Measurements from ENCODE around the gene NRCAM. TPM values are rescaled to one million over a fixed set of nuclear protein-coding genes. Genes with fewer than 3 reads are reported as not detected.

NRCAM gene
- total and polyA plus RNA-seq, 7 donors: 1.3 to 3.9 (median 1.8) TPM; not detected in 2

DNA sequence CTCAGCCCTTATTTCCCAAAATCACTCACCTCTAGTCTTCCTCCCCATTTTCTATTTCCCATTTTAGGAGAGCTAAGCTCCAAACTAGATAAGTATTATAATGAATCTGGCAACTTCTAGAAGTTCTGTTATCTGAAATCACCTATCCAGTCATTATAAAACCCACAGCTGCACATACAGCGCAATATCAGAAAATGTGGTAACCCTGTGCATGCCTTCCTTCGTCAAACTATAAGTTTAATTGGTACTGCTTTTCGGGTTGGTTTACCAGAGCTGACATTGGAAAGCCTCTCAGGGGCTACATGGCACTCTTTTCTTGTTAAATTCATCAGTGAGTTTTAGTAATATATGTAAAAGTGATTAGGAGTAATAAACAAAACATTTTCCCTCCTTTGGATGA is 327.7 kb downstream of the NRCAM start:
- TF ChIP-seq EP300 (IDR thresholded peaks at IDR 0.05): no peak
- no peak for TF ChIP-seq POLR2AphosphoS5 (IDR thresholded peaks at IDR 0.05)
- TF ChIP-seq, protein P1, sequence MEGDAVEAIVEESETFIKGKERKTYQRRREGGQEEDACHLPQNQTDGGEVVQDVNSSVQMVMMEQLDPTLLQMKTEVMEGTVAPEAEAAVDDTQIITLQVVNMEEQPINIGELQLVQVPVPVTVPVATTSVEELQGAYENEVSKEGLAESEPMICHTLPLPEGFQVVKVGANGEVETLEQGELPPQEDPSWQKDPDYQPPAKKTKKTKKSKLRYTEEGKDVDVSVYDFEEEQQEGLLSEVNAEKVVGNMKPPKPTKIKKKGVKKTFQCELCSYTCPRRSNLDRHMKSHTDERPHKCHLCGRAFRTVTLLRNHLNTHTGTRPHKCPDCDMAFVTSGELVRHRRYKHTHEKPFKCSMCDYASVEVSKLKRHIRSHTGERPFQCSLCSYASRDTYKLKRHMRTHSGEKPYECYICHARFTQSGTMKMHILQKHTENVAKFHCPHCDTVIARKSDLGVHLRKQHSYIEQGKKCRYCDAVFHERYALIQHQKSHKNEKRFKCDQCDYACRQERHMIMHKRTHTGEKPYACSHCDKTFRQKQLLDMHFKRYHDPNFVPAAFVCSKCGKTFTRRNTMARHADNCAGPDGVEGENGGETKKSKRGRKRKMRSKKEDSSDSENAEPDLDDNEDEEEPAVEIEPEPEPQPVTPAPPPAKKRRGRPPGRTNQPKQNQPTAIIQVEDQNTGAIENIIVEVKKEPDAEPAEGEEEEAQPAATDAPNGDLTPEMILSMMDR (IDR thresholded peaks at IDR 0.05): no peak
- TF ChIP-seq POLR2A (IDR thresholded peaks at IDR 0.05): no peak
- intact Hi-C loops (cut with DNase I): no loop called here
- H3K27ac ChIP-seq: no peak overlapping the region
- no peak overlapping the region for H3K4me3 ChIP-seq
- H3K27me3 ChIP-seq: no peaks in the 10 kb centered on the region
- no peaks in the 10 kb centered on the region for H3K9me3 ChIP-seq
- H3K4me1 ChIP-seq: no peaks in the 10 kb centered on the region
- DNase-seq: no peak
- no peaks in the 10 kb centered on the region for H3K36me3 ChIP-seq
- WGBS, 2 donors: 89 to 94% methylated on average over 3 of the region's 3 CpGs

DNA sequence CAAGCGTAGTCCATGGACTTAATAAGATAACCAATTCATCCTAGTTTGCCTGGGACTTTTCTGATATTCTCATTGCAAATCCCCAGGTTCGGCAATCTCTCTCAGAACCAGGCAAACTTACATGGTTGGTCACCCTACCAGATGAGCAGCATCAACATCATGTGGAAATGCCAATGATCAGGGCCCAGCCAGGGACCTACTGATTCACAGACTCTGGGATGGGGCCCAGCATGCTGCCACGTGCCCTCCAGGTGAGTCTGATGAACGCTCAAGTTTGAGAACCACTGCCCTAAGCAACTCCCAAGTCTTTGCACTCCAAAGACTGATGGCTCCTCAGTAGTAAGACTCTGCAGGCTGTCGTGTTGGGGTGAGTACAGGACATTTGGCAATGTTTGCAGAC is 328.8 kb downstream of the NRCAM start:
- Histone ChIP-seq H3K27ac (no peak overlapping the region), H3K4me3 (no peak overlapping the region), H3K4me1 (no peaks in the 10 kb centered on the region), H3K36me3 (no peaks in the 10 kb centered on the region), H3K27me3 (no peaks in the 10 kb centered on the region), H3K9me3 (no peaks in the 10 kb centered on the region)
- 80 to 90% methylated on average over 5 of the region's 5 CpGs for WGBS, 2 donors
- no peak for DNase-seq
- intact Hi-C loops (cut with DNase I): no loop called here
- TF ChIP-seq EP300 (IDR thresholded peaks at IDR 0.05): no peak
- TF ChIP-seq POLR2A (IDR thresholded peaks at IDR 0.05): no peak
- TF ChIP-seq, protein P1 (IDR thresholded peaks at IDR 0.05): no peak
- TF ChIP-seq POLR2AphosphoS5 (IDR thresholded peaks at IDR 0.05): no peak

DNA sequence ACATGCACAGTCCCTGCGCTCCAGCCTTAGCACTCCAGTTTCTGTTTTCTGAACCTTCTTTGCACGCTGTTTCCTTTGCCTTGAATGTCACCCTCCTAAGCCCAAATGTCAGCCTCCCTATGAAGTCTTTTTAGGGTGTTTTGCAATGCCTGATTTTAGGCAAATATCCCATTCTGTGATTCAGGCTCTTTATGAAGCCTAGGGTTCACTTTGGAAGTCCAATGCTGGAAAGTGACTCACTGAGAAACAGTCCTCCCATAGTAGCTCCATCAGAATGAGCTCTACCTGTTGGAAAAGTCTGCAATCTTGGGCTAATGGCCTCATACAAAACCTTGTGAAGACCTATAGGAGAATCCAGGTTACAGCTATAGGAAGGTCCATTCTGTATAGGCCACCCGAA is 331.4 kb downstream of the NRCAM start:
- intact Hi-C loops (cut with DNase I): no loop called here
- WGBS, 2 donors: 93 to 96% methylated on average over 3 of the region's 3 CpGs

DNA sequence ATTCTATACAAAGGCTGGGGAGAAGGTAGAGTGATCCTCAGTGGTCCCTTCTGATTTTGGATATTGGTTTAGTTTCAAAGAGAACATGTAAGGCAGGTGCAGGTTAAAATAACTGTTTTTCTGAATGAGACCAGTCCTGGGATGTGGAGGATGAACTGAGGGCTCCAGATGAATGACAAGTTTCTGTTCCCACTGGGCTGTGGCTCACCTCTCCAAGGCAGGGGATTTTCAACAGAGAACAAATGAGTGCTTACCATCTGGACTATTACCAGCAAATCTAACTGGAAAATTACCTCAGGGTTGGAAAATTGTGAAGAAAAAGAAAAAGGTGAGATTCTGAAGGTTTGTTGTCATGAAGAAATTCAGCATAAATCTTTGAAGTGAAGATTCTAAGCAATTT is 334.1 kb downstream of the NRCAM start:
- Histone ChIP-seq H3K27me3 (no peaks in the 10 kb centered on the region), H3K4me3 (no peak overlapping the region), H3K4me1 (no peaks in the 10 kb centered on the region), H3K27ac (no peak overlapping the region), H3K9me3 (no peaks in the 10 kb centered on the region), H3K36me3 (no peaks in the 10 kb centered on the region)
- no peak for TF ChIP-seq POLR2A (IDR thresholded peaks at IDR 0.05)
- TF ChIP-seq, protein P1 (IDR thresholded peaks at IDR 0.05): no peak
- no peak for TF ChIP-seq POLR2AphosphoS5 (IDR thresholded peaks at IDR 0.05)
- no peak for TF ChIP-seq EP300 (IDR thresholded peaks at IDR 0.05)
- intact Hi-C loops (cut with DNase I): no loop called here
- no peak for DNase-seq

More for the DNA sequence above, 331.4 kb downstream of the NRCAM start:
- no peak overlapping the region for H3K4me3 ChIP-seq
- DNase-seq: no peak
- no peak for TF ChIP-seq EP300 (IDR thresholded peaks at IDR 0.05)
- no peak for TF ChIP-seq POLR2AphosphoS5 (IDR thresholded peaks at IDR 0.05)
- TF ChIP-seq, protein P1 (IDR thresholded peaks at IDR 0.05): no peak
- TF ChIP-seq POLR2A (IDR thresholded peaks at IDR 0.05): no peak
- no peaks in the 10 kb centered on the region for H3K27me3 ChIP-seq
- H3K27ac ChIP-seq: no peak overlapping the region
- no peaks in the 10 kb centered on the region for H3K4me1 ChIP-seq
- H3K36me3 ChIP-seq: no peaks in the 10 kb centered on the region
- H3K9me3 ChIP-seq: no peaks in the 10 kb centered on the region

DNA sequence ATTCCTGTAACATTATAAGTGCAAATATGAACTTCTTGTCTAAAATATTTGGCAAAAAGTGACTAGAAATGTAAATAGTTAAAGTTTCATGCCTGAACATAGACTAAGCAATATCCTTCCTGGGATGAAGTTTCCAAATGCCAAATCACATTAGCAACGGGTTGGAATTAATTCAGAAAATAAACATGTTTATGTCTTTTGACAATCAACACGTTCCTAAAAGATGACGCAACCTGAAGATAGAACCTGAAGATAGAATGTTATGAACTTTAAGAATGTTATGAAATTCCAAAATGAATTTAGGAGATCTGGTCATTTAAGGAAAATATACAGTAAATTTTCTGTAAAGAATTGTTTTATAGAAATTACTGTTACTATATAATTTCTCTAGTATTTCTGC is 335.3 kb downstream of the NRCAM start:
- no peak overlapping the region for H3K27ac ChIP-seq
- H3K9me3 ChIP-seq: no peaks in the 10 kb centered on the region
- no peak for DNase-seq
- 77 to 80% methylated on average over 3 of the region's 3 CpGs for WGBS, 2 donors
- H3K36me3 ChIP-seq: no peaks in the 10 kb centered on the region
- H3K4me1 ChIP-seq: no peaks in the 10 kb centered on the region
- intact Hi-C loops (cut with DNase I): no loop called here
- TF ChIP-seq EP300 (IDR thresholded peaks at IDR 0.05): no peak
- TF ChIP-seq POLR2A (IDR thresholded peaks at IDR 0.05): no peak
- TF ChIP-seq, protein P1 (IDR thresholded peaks at IDR 0.05): no peak
- TF ChIP-seq POLR2AphosphoS5 (IDR thresholded peaks at IDR 0.05): no peak
- no peak overlapping the region for H3K4me3 ChIP-seq
- H3K27me3 ChIP-seq: no peaks in the 10 kb centered on the region

Measured in sigmoid colon (tissue), 7 donors.